B cell (primary cell): ENCODE data around the gene SLC27A1. TPM values are rescaled to one million over a fixed set of nuclear protein-coding genes. Genes with fewer than 3 reads are reported as not detected.

Experiments
- ATAC-seq: fragments of 200-7000 bp; cut with Tn5 transposase; one replicate; pipeline ENCODE4 v1.10.0; 2021; ENCODE audit warnings: low read depth, mild to moderate bottlenecking, moderate number of reproducible peaks, moderate library complexity
- CTCF ChIA-PET: fragments of 350-600 bp; sonication (Branson Sonifier 250); formaldehyde crosslinking; loops from one replicate; lab custom pipeline; 2021; ENCODE audit warnings: antibody characterized with exemption, inconsistent platforms; lab: Charles Lee
- POLR2A ChIA-PET: fragments of 350-600 bp; sonication (Branson Sonifier 250); formaldehyde crosslinking; loops from one replicate; lab custom pipeline; 2021; ENCODE audit warnings: antibody characterized with exemption; lab: Charles Lee
- DNase-seq: peaks from one replicate; pipeline ENCODE4 v3.0.0; 2013
- H2AFZ ChIP-seq: 2 replicates; pipeline ENCODE4 v1.6.1; 2012; ENCODE audit warnings: mild to moderate bottlenecking, low read depth, low read length; ENCODE audit not compliant: insufficient read depth, poor library complexity, severe bottlenecking
- H3K27ac ChIP-seq, 2 donors: 1 replicate in 1 of 2; 2 replicates in 1 of 2; pipeline ENCODE4 v1.5.1; 2012 to 2013; ENCODE audit warnings: low read length in 2 of 2, mild to moderate bottlenecking in 2 of 2, moderate library complexity in 1 of 2
- H3K27me3 ChIP-seq, 4 experiments: fragments of 200-600 bp in 1 of 4; sonication (generic) in 1 of 4; replicated peaks in 1 of 4; 1 replicate in 2 of 4; 2 replicates in 2 of 4; pipeline versions ENCODE4 v1.6.1 to v1.7.0; 2013 to 2016; ENCODE audit warnings: low read length in 3 of 4, mild to moderate bottlenecking in 2 of 4, mixed read lengths in 1 of 4, moderate library complexity in 1 of 4; ENCODE audit not compliant: insufficient read depth in 4 of 4, control insufficient read depth in 3 of 4; ENCODE audit errors: control extremely low read depth in 1 of 4
- H3K36me3 ChIP-seq, 2 experiments: replicated peaks in 1 of 2; 1 replicate in 1 of 2; 2 replicates in 1 of 2; pipeline versions ENCODE4 v1.6.1 to v1.7.1; 2013; ENCODE audit warnings: low read length in 1 of 2; ENCODE audit not compliant: insufficient read depth in 2 of 2, control insufficient read depth in 1 of 2; ENCODE audit errors: control extremely low read depth in 1 of 2, extremely low read depth in 1 of 2
- H3K4me1 ChIP-seq, 2 donors: fragments of 200-600 bp in 1 of 2; sonication (generic) in 1 of 2; 1 replicate in 1 of 2; 2 replicates in 1 of 2; pipeline versions ENCODE4 v1.5.1 to v1.6.1; 2013 to 2017; ENCODE audit warnings: low read length in 2 of 2; ENCODE audit not compliant: control insufficient read depth in 2 of 2, insufficient read depth in 2 of 2
- H3K4me2 ChIP-seq: replicated peaks from 2 replicates; pipeline ENCODE3; 2012; ENCODE audit warnings: mild to moderate bottlenecking, low read depth, low read length; ENCODE audit not compliant: poor library complexity, severe bottlenecking
- H3K4me3 ChIP-seq, 5 experiments: fragments of 200-600 bp in 1 of 5; sonication (generic) in 1 of 5; 1 replicate in 3 of 5; 2 replicates in 2 of 5; pipeline versions ENCODE4 v1.5.1 to v1.7.0; 2011 to 2016; ENCODE audit warnings: low read length in 4 of 5, mild to moderate bottlenecking in 4 of 5, low read depth in 2 of 5, control low read depth in 1 of 5, moderate library complexity in 1 of 5; ENCODE audit not compliant: insufficient read depth in 1 of 5; ENCODE audit errors: control extremely low read depth in 1 of 5, extremely low read depth in 1 of 5
- H3K79me2 ChIP-seq: fragments of 200-600 bp; sonication (generic); one replicate; pipeline ENCODE4 v1.6.0; 2016; ENCODE audit warnings: low read length; ENCODE audit not compliant: control insufficient read depth, insufficient read depth
- H3K9ac ChIP-seq: fragments of 200-600 bp; sonication (generic); 2 replicates; pipeline ENCODE4 v1.6.1; 2017; ENCODE audit warnings: mild to moderate bottlenecking, low read length, moderate library complexity
- H3K9me3 ChIP-seq, 3 donors: one replicate each; pipeline versions ENCODE4 v1.6.1 to v1.7.1; 2013; ENCODE audit warnings: low read length in 2 of 3; ENCODE audit not compliant: control insufficient read depth in 2 of 3, insufficient read depth in 1 of 3; ENCODE audit errors: control extremely low read depth in 1 of 3
- H4K20me1 ChIP-seq: 2 replicates; pipeline ENCODE4 v1.6.0; 2012; ENCODE audit warnings: mild to moderate bottlenecking, low read length; ENCODE audit not compliant: insufficient read depth, control insufficient read depth, poor library complexity, severe bottlenecking
- H3K27ac Mint-ChIP-seq: one replicate; pipeline ENCODE4 v1.8.0; 2021; ENCODE audit warnings: mixed read lengths
- H3K27me3 Mint-ChIP-seq: one replicate; pipeline ENCODE4 v1.8.0; 2021; ENCODE audit warnings: mixed read lengths
- H3K4me1 Mint-ChIP-seq: one replicate; pipeline ENCODE4 v1.8.0; 2021; ENCODE audit warnings: mixed read lengths
- H3K4me3 Mint-ChIP-seq: one replicate; pipeline ENCODE4 v1.8.0; 2021; ENCODE audit warnings: mixed read lengths
- H3K9me3 Mint-ChIP-seq: one replicate; pipeline ENCODE4 v1.8.0; 2022; ENCODE audit warnings: mixed read lengths; ENCODE audit not compliant: insufficient read depth
- CTCF ChIP-seq: fragments of 200-600 bp; IDR thresholded peaks from one replicate; pipeline ENCODE4 v1.8.0; 2022; ENCODE audit warnings: antibody characterized with exemption, mild to moderate bottlenecking
- EZH2 ChIP-seq: IDR thresholded peaks from 2 replicates; pipeline ENCODE4 v1.6.1; 2012; ENCODE audit warnings: borderline replicate concordance, low read depth, mild to moderate bottlenecking, moderate library complexity, low read length; ENCODE audit not compliant: insufficient read depth, poor library complexity, severe bottlenecking
- WGBS: methylation state at CpG from one replicate; pipeline ENCODE4 v1.1.5; 2013; ENCODE audit warnings: missing lambda C conversion rate; ENCODE audit not compliant: insufficient coverage; 5-methylcytosine and 5-hydroxymethylcytosine counted together
- intact Hi-C: fragments of 100-400 bp; cut with micrococcal nuclease; formaldehyde crosslinking; loops from one replicate; pipeline ENCODE4 v1.10.0; 2022
- polyA plus RNA-seq: library from polyadenylated mRNA; depleted of rRNA; stranded (reverse); fragments of >200 nt; gene quantifications from 2 replicates; pipeline ENCODE4 v1.2.3, GENCODE V29; 2012
- total RNA-seq, 2 donors: library from RNA; stranded (reverse); fragments of 120-200 nt in 1 of 2; gene quantifications; 1 replicate in 1 of 2; 2 replicates in 1 of 2; pipeline versions ENCODE4 v1.2.3 to v1.2.4, GENCODE V29; 2013 to 2022

The SLC27A1 gene
- total and polyA plus RNA-seq, 2 donors (not counting 1 experiment from before 2014, with no cell fraction given) = 5.1 to 9.5 TPM

GRCh38 chr19:17522988-17523872, 52.9 kb downstream of the SLC27A1 start:
- 3% methylated on average over 24 of the region's 24 CpGs for WGBS
- Histone ChIP-seq H3K4me1 (peaks cover 51 to 56% of the 10 kb centered on the region in 2 donors), H3K4me2 (peak overlapping the region; percentile 95)

More at GRCh38 chr19:17522988-17523872, 52.9 kb downstream of the SLC27A1 start:
- TF ChIP-seq EZH2 (no peak), CTCF (no peak)
- Histone ChIP-seq H3K9ac (peak overlapping the region; percentile 54), H2AFZ (peak overlapping the region; percentile 29), H3K79me2 (peaks cover 40% of the 10 kb centered on the region), H3K9me3 (peaks cover 0 to 15% (median 0%) of the 10 kb centered on the region in 3 donors), H3K36me3 (peaks cover 0 to 8% of the 10 kb centered on the region in 2 experiments), H3K4me3 (peak overlapping the region in 4 of 5 experiments; percentile 28 to 40 (median 34)), H3K27ac (peak overlapping the region; percentile 75 to 88), H4K20me1 (peaks cover 5% of the 10 kb centered on the region), H3K27me3 (no peaks in the 10 kb centered on the region)
- Mint-ChIP-seq H3K27ac (peak overlapping the region; percentile 97), H3K9me3 (no peaks in the 10 kb centered on the region), H3K27me3 (no peaks in the 10 kb centered on the region), H3K4me3 (peak overlapping the region; percentile 80), H3K4me1 (peaks cover 57% of the 10 kb centered on the region)
- POLR2A ChIA-PET = interaction anchor here (0.6 to 4.1 kb wide), 8 partner anchors 10 to 353 kb away, joined by 3 to 45 read pairs (median 6); partner anchors contain the start of genes BST2 and PGLS
- intact Hi-C loops = loop anchor here (1.0 to 2.0 kb wide), 4 partner anchors 11 to 32 kb away; partner anchors contain the start of gene COLGALT1
- CTCF ChIA-PET = interaction anchor here (0.6 to 4.3 kb wide), 8 partner anchors 11 to 74 kb away, joined by 3 to 40 read pairs (median 4); partner anchors contain the start of gene PGLS
- peak; percentile 71 for ATAC-seq
- DNase-seq = peak; percentile 92
